HG03108 (cell line): ENCODE results near the gene TNNI3K.
A peak's percentile ranks its signal among the peaks of the same experiment; 100 is the strongest.

ENCODE experiments used
- ATAC-seq: cut with Tn5 transposase; IDR thresholded peaks from one replicate; pipeline ENCODE4 v1.9.1; 2021; ENCODE audit warnings: moderate library complexity; ENCODE audit not compliant: unreplicated experiment

Gene TNNI3K

DNA sequence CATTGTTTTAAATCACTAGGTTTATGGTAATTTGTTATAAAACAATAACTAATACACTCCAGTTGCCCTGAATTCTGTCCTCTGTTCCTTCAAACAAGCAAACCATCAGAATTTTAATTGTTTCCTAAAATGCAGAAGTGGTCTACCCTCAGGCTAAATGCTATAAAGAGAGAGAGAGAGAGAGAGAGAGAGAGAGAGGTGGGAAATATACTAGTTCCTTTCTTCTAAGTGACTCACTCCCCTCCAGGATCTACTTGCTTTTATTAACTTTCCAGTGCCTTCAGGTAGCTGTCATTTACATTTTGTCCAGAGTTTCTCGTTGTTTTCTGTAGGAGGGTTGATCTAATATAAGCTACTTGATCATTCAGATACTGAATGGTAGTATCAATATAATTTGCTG, 250.8 kb downstream of the TNNI3K start:
- no peak for ATAC-seq

DNA sequence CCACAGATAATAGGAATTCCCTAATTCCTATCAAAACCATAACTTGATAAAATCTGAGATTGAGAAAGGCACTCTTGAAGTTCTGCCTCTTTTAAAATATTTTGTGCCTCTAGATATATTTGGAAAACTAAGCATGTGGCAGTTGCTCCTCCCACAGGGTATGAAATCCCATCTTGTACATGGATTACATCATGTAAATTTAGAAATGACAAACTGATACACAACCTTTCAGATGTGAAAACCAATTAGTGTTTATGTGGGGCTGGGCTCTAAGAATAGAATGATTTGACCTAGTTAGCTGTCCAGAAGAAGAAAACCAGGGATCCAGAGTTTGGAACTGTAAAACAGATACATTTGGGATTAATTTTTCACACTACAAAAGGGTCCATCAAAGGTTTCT, 261.5 kb downstream of the TNNI3K start:
- ATAC-seq = no peak

DNA sequence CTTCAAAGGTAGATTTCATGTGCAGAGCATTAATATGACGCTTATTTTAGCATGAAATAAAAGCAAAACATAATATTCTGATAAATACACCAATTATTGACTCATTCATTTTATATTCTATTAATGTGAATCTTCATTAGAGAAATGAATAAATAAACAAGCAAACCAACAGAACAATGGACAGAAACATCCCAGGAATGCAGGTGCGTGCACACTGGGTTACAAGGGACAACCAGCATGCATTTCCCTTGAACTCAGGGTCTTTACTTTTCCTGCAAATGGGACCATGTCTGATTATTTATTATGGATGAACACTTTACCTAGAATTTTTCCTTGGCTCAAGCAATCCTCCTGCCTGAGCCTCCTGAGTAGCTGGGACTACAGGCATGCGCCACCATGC, 263.7 kb downstream of the TNNI3K start:
- ATAC-seq = no peak

DNA sequence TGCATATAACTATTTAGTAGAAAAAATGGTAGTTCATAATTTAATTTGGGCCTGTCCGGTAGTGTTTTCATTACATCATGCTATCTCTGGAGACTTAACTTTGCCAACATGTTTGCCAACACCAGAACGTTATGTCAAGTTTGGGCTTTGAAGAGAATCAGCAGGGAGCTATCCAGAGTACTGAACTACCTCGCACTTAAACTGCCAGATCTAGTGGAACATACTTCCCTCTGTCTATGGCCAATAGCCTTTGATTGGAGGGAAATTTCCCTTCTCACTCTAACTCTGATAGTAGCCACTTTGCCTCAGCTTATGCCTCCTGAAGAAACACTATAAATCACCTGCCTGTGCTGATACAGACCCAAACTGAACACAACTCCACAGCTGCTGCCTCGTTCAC, 267.2 kb downstream of the TNNI3K start:
- ATAC-seq = no peak

DNA sequence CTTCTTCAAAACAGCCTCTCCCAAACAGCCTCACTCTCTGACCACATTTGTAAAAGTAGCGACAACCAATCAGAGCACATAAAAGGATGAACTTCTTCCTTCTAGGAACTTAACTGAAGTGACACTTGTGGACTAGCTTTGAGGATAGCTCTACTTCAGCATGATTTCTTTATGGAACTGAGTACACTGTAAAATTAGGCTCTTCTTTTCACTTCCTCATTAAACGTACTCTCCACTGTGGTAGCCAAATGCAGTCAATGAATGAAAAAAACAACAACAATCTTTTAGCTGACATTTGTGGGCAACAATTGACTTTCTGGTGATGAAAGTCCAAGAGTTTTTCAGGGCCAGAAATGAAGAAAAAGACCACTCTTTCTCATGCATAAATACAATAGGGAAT, 267.7 kb downstream of the TNNI3K start:
- ATAC-seq = no peak

DNA sequence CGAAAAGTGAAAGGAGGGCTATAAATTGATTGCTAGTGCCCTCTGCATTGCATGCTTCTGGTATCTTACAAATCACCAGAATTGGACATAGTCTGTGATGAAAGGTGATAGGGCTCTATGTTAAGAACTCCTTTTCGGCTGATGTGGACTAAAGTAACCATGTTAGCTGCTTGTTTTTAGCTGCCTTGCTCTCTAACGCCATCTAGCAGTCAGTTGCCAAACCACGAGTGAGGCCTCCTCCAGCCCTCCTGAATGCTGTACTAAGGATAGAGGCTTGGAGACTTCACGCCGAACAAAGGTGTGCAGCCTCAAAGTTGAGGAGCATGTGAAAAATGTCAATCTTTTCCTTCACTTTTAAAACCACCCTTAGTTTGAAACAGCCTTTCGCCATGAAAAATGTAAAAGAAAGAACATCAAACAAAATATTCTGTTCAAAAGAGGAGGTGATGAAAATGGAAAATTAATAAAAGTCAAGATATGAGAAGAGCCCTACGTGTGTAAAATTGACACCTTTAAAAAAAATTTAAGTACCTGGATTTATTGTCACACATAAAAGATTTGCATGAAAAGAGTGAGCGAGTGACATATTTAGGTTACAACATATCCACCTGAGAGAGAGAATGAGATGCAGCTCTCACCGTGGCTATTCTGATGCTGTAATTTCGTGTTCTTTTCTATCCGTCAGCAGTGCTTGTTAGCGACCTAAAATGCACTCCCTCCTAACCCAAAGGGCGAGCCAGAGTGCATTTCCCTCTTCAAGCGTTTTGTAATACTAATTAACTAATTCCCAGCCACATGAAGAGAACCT, 269.1 kb downstream of the TNNI3K start:
- peak; percentile 84 for ATAC-seq

DNA sequence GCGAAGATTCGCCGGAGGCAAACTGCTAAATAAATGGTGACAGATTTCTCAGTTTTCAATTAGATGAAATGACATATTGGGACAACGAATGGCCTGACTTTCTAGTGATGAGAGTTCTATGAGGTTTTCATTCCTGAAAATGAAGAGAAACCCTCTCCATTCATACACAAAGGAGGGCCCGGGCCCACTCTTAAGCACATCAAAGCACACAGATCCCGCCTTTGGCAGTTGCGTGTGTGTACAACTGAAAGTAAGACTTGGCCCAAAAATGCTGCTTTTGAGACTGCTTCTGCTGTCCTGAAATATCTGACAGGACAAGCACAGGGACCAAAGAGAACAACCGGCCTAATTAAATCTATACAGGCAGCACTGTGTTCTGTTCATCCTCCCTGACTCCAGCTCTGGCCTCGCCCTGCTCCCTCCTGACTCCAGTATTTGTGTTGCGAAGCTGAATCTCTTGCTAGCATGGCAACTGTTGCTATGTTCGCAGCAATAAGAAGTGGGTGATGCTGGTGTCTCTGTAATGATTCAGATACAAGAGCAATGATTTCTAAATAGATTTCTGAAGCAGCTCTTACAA, 269.8 kb downstream of the TNNI3K start:
- no peak for ATAC-seq

DNA sequence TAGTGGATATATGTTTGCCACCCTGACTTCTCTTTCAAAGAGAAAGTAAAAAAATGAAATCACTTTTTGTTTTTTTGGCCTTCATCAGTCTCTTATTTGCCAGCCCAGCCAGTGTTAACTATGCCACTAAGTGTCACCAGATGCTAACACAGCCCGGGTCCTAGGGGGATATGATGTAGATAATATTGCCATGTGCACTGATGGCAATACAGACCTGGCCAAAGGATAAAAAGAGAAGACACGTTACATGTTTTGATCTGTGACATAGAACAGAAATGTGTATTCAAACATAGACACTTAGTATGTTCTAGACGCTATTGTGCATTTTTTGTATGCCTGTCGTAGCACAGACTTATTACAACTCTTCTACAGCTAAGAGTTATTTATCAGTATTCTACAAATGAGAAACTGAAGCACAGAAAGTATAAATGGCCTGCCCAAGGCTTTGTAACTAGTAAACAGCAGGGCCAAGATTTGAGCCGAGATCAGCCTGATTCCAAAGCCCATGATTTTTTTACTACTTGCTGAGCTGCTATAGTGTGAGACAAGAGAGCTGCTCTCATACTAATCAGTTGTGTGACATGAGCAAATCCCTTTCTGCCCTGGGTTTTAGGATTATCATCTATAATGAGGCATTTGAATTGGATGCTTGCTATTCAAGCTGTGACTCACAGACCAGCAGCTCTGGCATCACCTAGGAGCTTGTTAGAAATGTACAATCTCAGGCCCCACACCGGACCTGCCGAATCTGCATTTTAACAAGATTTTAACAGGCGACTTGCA, 270.9 kb downstream of the TNNI3K start:
- no peak for ATAC-seq

DNA sequence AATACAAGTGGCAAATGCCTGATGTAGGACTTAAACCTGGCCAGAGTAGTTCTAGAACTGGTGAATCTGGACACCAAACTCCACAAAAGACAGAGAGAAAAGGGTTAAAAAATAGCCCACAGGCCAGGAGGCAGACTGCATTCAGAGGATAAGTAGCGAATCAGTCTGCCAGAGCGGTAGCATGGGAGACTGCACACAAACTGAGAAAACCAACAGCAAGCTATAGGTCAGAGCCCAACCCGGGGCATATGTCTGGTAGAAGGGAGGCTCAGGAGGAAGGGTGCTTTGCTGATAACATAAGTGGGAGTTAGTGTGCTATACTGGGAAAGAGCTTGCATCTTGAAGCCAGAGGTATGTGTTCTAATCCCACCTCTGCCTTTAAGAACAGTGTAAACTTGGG, 273.3 kb downstream of the TNNI3K start:
- no peak for ATAC-seq

DNA sequence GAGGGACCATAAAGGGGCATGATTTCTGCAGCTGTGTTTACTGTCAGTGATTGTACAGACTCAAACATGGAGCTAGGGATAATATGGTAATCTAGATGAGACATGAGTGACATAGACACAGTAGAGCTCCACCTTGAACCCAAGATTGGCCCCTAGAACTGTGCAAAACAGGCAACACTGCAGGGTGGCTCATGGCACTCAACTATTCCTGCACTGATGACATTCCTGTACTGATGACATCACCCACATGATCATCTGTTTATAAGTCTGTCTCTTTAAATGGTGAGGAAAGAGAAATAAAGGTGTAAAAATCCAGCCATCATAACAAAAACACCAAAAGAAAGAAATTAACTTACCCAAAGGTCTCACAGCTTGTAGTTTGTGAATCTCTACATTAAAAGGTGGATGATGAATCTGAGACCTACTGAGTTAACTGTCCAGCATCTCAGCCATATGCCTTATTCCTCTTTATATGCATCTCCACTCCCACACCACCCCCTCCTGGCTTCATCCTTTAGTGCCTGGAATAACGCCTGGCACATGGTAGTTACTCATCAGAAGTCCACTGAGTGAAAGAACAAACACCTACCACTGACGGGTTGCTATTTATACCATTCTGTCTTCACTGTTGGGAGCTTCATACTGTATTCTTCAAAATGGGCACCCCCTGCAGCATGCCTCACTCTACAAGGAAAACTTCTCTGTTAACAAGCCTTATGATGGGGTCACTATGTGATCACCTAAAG, 277.2 kb downstream of the TNNI3K start, which contains the start of gene LRRC53:
Gene LRRC53 (minus strand): TSS at position 442 of the 746 bp plus-strand sequence. CDS start 29,262 bp downstream, outside the sequence.
- no peak for ATAC-seq

DNA sequence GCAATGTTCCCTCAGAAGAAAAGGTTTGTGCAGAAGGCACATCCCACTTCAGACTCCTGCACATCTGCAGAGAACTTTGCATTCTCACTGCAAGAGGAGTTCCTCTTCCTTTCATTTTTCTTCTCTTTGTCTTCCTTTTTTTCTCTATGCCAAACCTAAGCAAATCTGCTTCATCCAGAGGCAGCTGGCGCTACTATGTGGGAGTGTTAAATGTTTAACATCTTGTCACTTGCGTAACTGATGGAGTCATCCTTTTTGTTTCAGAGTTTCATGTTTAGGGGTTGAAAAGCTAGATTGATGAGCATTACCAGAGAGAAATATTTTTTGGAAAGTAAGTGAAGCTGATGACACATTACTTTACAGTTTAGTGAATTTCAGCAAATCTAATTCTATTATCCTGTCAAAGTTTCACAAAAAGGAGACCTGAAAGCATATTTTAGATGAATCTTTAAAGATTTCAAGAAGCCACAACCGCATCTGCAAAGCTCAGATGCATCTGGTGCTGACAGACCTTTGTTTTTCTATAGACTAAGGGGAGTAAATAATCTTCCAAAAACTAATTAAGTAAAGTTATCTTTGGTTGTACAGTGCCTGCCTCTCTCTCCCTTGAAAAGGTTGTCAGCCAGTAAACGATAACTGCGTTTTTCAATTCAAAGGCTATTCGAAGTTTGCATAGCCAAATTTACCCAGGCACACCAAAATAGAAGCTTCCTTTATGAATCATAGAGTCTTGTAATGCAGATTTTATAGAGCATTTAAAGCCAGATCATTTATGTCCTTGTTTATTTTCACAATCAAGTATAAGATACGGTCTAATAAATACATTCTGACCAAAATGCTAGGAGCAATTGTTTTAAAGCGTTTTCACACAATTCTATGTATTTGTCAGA, 278.5 kb downstream of the TNNI3K start:
- ATAC-seq = no peak

DNA sequence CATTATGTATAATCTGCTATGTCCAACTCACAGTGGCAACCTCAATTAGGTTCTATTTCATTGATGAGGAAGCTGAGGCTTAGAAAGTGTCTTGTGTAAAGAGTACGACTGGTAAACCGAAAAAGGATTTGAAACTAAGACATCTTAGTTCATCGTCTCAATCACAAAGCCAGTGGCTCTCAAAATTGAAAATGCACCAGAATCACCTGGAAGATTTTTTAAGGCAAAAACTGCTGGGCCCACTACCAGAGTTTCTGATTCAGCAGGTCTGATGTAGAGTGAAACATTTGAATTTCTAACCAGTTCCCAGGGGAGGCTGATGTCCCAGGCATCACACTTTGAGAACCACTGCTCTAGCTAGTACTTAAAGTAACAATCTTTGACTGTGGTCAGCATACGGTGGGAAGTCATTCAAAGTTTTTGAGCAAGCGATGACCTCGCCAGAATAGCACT, 282.4 kb downstream of the TNNI3K start:
- ATAC-seq = peak; percentile 62

DNA sequence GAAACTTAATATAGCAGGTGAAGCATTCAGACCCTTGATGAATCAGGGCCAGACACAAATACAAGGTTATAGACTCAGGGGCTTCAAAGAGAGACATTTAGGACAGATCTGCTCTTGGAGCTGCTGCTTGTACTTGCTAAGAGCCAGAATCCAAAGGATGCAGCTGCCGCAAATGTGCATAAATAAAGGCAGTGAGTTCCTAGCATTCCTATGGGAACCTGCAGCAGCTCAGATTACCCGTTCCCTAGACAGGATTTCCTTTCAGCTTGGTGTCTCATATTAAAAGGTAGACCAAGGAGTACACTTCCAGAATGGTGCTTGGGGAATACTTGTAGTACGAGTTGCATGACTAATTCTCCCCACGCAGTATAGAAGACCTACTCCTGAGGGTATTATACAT, 287.0 kb downstream of the TNNI3K start:
- no peak for ATAC-seq

DNA sequence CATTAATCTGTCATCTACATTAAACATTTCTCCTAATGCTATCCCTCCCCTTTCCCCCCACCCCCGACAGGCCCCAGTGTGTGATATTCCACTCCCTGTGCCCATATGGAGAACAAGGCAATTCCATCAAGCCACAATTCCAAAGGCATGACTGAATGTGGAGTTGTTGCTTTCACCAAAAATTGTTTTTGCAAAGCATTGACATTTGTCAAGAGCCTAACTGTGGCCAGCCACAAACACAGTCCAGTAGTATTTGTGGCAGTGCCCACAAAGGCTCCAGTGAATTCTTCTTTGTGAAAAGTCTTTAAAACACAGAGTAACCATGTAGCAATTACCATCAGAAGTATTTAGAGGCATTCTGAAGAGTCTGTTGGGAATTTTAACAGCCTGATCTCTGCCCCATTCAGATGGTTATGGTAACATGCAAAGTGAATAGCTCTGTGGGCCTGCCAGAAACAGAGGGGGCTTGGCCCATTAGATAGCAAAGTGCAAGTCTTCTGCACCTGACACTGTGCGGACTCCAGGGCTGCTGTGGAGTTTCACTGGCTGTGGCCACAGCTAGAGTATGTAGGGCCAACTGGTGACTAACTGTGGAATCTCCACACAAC, 288.8 kb downstream of the TNNI3K start:
- ATAC-seq = no peak

DNA sequence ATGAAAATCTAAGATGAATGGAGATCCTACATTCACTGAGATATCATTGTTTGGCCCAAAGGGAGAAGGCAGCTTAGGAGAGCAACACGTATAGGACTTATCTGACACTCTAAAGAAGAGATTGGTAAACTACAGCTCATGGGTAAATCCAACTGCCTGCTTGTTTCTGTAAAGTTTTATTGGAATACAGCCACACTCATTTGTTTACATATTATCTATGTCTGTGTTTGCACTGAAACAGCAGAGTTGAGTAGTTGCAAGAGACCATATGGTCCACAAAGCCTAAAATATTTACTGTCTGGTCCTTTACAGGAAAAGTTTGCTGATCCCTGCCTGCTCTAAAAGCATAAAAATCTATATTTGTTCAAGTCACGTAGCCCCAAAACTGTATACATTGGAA, 291.5 kb downstream of the TNNI3K start:
- ATAC-seq = no peak

DNA sequence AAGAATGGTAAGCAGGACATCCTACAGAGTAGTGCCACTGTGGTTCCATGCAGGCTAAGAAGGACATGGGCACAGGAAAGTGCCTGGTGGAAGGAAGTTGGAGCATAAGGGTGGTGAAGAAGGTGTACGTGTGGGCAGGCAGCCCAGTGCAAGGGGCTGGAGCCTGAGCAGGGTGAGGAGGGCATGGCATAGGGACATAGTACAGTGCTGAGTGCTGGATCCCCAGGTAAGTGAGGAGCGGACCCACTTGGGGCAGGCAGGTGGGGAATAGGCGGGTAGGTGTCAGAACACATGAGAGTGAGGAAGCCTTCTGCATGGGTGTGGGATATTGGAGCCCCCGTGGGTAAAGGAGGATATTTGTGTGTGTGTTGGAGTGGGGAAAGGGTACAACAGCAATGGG, 292.9 kb downstream of the TNNI3K start:
- ATAC-seq = no peak

DNA sequence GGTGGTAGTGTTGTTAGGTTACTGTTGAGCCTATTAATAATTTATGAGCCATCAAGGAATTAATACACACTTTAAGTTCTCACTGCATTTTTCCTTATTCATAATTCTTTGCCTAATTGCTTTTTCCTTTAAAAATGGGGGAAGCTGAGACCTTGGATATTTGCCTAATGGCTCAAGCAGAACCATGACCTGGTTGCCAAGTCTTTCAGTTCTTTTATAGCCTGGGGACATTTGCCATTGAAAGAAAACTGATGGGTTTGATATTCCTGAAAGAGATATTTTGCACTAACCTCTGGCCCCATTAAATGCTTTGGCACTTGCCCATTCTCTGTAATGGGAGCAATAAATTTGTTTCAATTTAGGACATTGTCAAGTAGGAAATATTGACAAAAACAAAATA, 295.7 kb downstream of the TNNI3K start:
- no peak for ATAC-seq

DNA sequence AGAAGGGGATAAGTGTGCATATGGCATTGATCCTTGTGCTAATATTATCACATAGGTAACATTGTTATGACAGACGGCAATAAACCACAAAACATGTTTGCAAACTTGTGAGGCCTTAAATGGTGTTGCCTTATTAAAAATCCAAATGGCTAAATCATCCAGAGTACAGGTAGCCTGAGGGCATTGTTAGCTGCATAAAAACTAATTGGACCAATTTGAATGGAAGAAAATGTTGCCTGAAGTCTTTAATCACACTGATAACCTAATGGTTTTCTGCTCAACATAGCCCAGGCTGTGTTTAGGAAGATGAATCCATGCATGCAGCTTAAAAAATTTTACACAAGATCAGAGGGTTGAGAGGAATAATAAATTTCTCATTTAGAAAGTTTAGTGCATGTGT, 296.6 kb downstream of the TNNI3K start:
- no peak for ATAC-seq

DNA sequence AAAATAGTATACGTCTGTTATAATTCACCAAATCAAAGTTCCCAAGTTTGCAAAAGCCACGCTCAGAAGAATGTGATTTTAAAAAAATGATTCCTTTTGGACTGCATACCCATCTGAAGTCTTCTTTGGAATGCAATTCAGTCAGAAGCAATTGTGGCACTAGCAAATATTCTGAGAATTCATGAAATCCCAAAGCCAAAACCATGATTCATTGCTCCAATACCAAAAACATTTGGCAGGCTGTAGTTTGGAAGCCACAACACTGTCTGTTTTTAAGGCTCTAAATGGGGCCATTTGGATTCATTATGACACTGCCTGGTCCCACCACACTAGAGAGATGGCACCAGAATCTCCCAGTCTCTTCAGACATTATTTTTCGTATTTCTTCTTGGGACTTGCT, 299.1 kb downstream of the TNNI3K start:
- ATAC-seq = no peak

DNA sequence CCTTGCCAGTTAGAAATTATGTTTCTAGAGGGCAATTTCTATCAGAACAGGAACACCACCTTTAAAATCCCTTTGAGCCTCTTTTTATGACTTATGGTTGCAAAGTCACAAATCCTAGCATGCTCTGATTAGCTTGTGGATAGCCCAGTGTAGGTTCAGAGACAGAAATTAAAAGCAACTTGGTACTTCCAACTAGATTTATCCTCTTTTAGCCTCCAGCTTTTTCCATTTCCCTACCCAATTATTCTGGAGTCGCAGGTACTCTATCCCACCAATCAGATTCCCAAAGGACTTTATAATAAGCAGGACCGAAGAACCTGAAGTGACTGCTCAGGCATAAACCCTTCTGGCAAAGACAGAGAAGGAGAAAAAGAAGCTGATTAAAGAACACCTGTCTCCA, 310.6 kb downstream of the TNNI3K start:
- no peak for ATAC-seq
